Transverse colon (tissue), 4 donors: ENCODE data around the gene RAB43. TPM values are rescaled to one million over a fixed set of nuclear protein-coding genes. Genes with fewer than 3 reads are reported as not detected.
A peak's percentile ranks its signal among the peaks of the same experiment; 100 is the strongest.
"Not testable (repeated sequence)": the region's sequence is repeated elsewhere in the genome, so short reads cannot be mapped to it uniquely, and the experiment has no call there.

ENCODE experiments used
- DNase-seq: peaks from one replicate; pipeline ENCODE4 v3.0.0-alpha.2; 2019
- H3K27ac ChIP-seq, 4 donors: fragments of 200-600 bp; sonication (generic); 2 replicates each; pipeline ENCODE4 v1.5.1; 2016 to 2018; ENCODE audit warnings: inconsistent platforms in 4 of 4
- H3K27me3 ChIP-seq: fragments of 200-600 bp; sonication (generic); 2 replicates; pipeline ENCODE4 v1.5.1; 2017; ENCODE audit warnings: inconsistent platforms
- H3K36me3 ChIP-seq, 4 donors: fragments of 200-600 bp; sonication (generic); 2 replicates each; pipeline ENCODE4 v1.5.1; 2017 to 2019; ENCODE audit warnings: inconsistent platforms in 4 of 4
- H3K4me1 ChIP-seq, 4 donors: fragments of 200-600 bp; sonication (generic); 2 replicates each; pipeline ENCODE4 v1.5.1; 2017 to 2020; ENCODE audit warnings: inconsistent platforms in 4 of 4
- H3K4me3 ChIP-seq, 4 donors: fragments of 200-600 bp; sonication (generic); 1 replicate in 1 of 4; 2 replicates in 3 of 4; pipeline versions ENCODE4 v1.5.1 to v1.6.1; 2017 to 2019; ENCODE audit warnings: inconsistent platforms in 4 of 4
- H3K9me3 ChIP-seq, 2 donors: fragments of 200-600 bp; sonication (generic); 2 replicates each; pipeline ENCODE4 v1.5.1; 2017 to 2019; ENCODE audit warnings: inconsistent platforms in 2 of 2
- EP300 ChIP-seq: sonication (generic); formaldehyde crosslinking; IDR thresholded peaks from one replicate; pipeline ENCODE4 v1.6.1; 2017; ENCODE audit warnings: antibody characterized with exemption, low read depth
- POLR2A ChIP-seq: fragments of 450-650 bp; IDR thresholded peaks from one replicate; pipeline ENCODE4 v1.6.1; 2016; ENCODE audit warnings: antibody characterized with exemption, mild to moderate bottlenecking, moderate library complexity
- POLR2AphosphoS5 ChIP-seq, 3 donors: sonication (generic); formaldehyde crosslinking; IDR thresholded peaks; one replicate each; pipeline ENCODE4 v1.6.1; 2016; ENCODE audit warnings: antibody characterized with exemption in 3 of 3
- WGBS, 2 donors: methylation state at CpG; one replicate each; pipeline ENCODE4 v1.1.5; 2018; ENCODE audit warnings: low coverage in 1 of 2; 5-methylcytosine and 5-hydroxymethylcytosine counted together
- in situ Hi-C, 4 donors: fragments of 200-750 bp; cut with MboI; loops; one replicate each; pipeline versions ENCODE4 v1.15.0 to v1.15.1; 2017; ENCODE audit warnings: low sequenced_read_pairs in 3 of 4, low pct_ligation_motif_present in 1 of 4, low pct_unique_long_range_greater_than_20kb in 1 of 4
- intact Hi-C: fragments of 100-400 bp; cut with DNase I; formaldehyde crosslinking; loops from one replicate; pipeline ENCODE4 v1.15.1; 2023; ENCODE audit warnings: low total_unique reads
- total RNA-seq, 4 donors: library from RNA; depleted of rRNA; stranded (reverse); fragments of >200 nt; gene quantifications; one replicate each; pipeline ENCODE4 v1.1.0, GENCODE V29; 2016
- TF ChIP-seq, protein P1 (sequence below), 5 experiments: fragments of 200-600 bp in 3 of 5; fragments of 450-650 bp in 2 of 5; sonication (generic) in 3 of 5; IDR thresholded peaks; 1 replicate in 2 of 5; 2 replicates in 3 of 5; pipeline ENCODE4 v1.5.1; 2016 to 2017; ENCODE audit warnings: antibody characterized with exemption in 5 of 5, inconsistent platforms in 3 of 5, mild to moderate bottlenecking in 2 of 5, moderate library complexity in 1 of 5

Gene RAB43
- total RNA-seq, 4 donors from 2014 or later, result 23.1 to 40.4 (median 31.3) TPM

DNA sequence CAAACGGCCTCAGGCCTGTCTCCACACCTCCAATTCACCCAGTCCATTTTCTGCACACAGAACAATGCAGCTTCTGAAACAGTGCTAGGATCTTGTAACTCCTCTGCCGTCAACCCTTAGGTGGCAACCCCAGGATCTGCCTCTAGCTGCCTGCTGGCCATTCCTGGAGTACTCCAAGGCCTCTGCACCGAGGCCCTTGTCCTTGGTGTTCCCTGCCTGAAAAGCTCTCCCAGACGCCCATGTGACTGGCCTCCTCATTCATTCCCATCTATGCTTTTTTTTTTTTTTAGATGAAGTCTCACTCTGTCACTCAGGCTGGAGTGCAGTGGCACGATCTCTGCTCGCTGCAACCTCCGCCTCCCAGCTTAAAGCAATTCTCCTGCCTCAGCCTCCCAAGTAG, 18.3 kb downstream of the RAB43 start:
- TF ChIP-seq POLR2A (no peak), POLR2AphosphoS5 (IDR thresholded peaks at IDR 0.05) (no peak), EP300 (no peak)
- TF ChIP-seq, protein P1, sequence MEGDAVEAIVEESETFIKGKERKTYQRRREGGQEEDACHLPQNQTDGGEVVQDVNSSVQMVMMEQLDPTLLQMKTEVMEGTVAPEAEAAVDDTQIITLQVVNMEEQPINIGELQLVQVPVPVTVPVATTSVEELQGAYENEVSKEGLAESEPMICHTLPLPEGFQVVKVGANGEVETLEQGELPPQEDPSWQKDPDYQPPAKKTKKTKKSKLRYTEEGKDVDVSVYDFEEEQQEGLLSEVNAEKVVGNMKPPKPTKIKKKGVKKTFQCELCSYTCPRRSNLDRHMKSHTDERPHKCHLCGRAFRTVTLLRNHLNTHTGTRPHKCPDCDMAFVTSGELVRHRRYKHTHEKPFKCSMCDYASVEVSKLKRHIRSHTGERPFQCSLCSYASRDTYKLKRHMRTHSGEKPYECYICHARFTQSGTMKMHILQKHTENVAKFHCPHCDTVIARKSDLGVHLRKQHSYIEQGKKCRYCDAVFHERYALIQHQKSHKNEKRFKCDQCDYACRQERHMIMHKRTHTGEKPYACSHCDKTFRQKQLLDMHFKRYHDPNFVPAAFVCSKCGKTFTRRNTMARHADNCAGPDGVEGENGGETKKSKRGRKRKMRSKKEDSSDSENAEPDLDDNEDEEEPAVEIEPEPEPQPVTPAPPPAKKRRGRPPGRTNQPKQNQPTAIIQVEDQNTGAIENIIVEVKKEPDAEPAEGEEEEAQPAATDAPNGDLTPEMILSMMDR (IDR thresholded peaks at IDR 0.05), result no peak
- no peaks in the 10 kb centered on the region for H3K9me3 ChIP-seq
- no peak for DNase-seq
- no peaks in the 10 kb centered on the region for H3K4me1 ChIP-seq
- H3K36me3 ChIP-seq, result no peaks in the 10 kb centered on the region
- intact Hi-C loops, result no loop called here
- H3K27ac ChIP-seq, result no peak overlapping the region
- in situ Hi-C loops, result no loop called here
- no peak overlapping the region for H3K4me3 ChIP-seq
- 82 to 84% methylated on average over 2 to 7 of the region's 7 CpGs for WGBS, 2 donors
- no peaks in the 10 kb centered on the region for H3K27me3 ChIP-seq

DNA sequence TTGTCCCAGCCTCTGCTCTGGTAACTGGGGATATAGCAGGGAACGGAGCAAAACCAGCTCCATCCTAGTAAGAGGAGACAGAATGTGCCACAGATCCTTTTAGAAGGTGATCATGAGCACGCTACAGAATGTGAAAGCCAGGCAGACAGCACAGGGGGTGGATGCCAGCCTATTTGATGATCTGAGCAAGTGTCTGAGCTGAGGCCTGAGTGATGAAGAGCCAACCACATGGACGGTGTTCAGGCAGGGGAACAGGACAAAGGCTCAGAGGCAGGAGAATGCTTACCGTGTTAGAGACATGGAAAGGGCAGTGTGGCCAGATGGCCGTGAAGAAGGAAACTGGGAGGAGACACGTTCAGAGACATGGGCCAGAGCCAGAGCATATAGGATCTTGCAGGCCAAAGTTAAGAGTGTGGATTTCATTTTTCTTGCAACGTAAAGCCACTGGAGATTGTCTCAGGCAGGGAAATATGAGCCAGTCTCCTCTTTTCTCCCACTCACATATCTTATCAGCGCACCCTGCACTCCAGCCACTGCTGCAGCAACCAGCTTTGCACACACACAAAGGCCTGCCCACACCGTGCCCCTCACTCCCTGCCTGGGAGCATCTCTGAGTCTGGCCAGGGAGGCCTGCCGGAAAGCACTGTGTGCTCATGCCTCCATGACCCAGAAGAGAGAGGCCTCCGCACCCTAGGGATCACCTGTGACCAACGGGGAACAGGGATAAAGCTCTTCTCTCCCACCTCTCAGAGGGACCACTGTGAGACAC, 20.1 kb downstream of the RAB43 start:
- intact Hi-C loops (no loop called here), in situ Hi-C loops (no loop called here)
- H3K27ac ChIP-seq, result no peak overlapping the region
- TF ChIP-seq POLR2AphosphoS5 (IDR thresholded peaks at IDR 0.05) (no peak), EP300 (no peak), POLR2A (no peak)
- TF ChIP-seq, protein P1 (IDR thresholded peaks at IDR 0.05), result no peak
- H3K9me3 ChIP-seq, result no peaks in the 10 kb centered on the region
- WGBS, 2 donors, result 81 to 89% methylated on average over 4 to 12 of the region's 12 CpGs
- no peaks in the 10 kb centered on the region for H3K4me1 ChIP-seq
- no peaks in the 10 kb centered on the region for H3K27me3 ChIP-seq
- no peak overlapping the region for H3K4me3 ChIP-seq
- H3K36me3 ChIP-seq, result no peaks in the 10 kb centered on the region
- DNase-seq, result no peak

DNA sequence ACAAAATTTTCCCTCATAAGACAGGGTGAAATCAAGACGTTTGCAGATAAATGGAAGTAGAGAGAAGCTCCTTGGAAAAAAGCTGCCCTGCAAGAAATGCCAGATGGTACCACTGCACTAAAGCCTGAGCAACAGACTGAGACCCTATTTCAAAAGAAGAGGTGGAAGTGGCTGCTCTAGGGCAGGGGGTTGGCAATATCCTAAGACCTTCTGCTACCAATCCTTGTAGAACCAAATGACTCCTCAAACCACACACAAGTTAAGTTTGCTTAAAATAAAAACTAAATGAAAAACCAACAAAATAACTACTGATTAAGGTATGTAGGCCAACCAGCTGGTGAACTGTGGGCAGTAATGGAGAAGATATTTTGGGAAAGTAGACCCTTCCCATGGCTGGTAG, 21.3 kb downstream of the RAB43 start:
- Histone ChIP-seq H3K36me3 (no peaks in the 10 kb centered on the region), H3K4me3 (no peak overlapping the region), H3K27ac (no peak overlapping the region), H3K4me1 (no peaks in the 10 kb centered on the region), H3K9me3 (no peaks in the 10 kb centered on the region), H3K27me3 (no peaks in the 10 kb centered on the region)
- 74 to 100% methylated on average over 1 of the region's 1 CpG for WGBS, 2 donors
- intact Hi-C loops, result no loop called here
- no peak for DNase-seq
- TF ChIP-seq, protein P1 (IDR thresholded peaks at IDR 0.05), result no peak
- TF ChIP-seq POLR2AphosphoS5 (IDR thresholded peaks at IDR 0.05) (no peak), POLR2A (no peak), EP300 (no peak)
- in situ Hi-C loops, result no loop called here

DNA sequence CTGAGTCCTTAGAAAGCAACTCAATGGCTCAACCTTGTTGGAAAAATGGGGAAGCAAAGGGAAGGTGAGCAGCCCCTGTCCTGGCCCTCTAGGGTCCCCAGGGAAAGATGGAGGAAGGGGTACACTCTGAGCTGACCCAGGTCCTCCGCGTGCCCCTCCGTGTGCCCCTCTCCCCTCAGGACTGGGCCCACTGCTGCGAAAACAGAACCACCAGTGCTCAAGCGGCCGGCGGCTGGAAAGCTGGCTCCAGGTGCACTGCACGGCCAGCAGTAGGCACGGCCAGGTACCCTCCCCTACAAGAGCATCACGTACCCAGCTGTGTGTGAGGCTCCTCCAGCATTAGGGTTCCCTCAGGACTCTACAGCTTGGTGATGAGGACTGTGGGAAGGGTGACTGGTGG, 26.3 kb downstream of the RAB43 start:
- Histone ChIP-seq H3K4me1 (no peaks in the 10 kb centered on the region), H3K27me3 (no peaks in the 10 kb centered on the region), H3K4me3 (no peak overlapping the region), H3K9me3 (no peaks in the 10 kb centered on the region), H3K27ac (no peak overlapping the region), H3K36me3 (peaks cover 0 to 21% (median 7%) of the 10 kb centered on the region in 4 donors)
- no peak for TF ChIP-seq POLR2A
- TF ChIP-seq, protein P1 (IDR thresholded peaks at IDR 0.05), result no peak
- TF ChIP-seq POLR2AphosphoS5 (IDR thresholded peaks at IDR 0.05), result no peak
- no peak for TF ChIP-seq EP300
- intact Hi-C loops, result no loop called here
- in situ Hi-C loops, result no loop called here
- WGBS, 2 donors, result 98% methylated on average over 10 of the region's 10 CpGs; no CpG with 5 or more reads in 1 of the 2 donors
- DNase-seq, result no peak

DNA sequence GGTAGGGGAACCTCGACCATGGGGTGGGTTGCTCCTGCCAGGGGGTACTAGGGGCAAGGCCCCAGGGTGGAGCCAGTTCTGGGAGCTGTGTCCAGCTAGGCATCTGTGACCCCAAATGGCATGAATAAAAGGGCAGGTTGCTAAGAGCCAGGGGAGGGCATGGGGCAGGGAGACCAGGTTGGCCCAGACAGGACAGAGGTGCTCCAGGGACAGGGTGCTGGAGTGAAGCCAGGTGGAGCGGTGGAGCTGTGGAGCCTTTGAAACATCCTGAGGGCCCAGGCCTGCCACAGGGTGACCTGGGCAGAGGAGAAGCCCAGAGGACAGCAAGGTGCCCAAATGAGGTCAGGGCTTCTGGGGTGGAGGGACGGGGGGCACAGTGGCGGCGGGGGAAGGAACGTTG, 33.3 kb downstream of the RAB43 start:
- H3K36me3 ChIP-seq, result peaks cover 0 to 19% (median 3%) of the 10 kb centered on the region in 4 donors
- H3K9me3 ChIP-seq, H3K27ac ChIP-seq, DNase-seq, H3K4me1 ChIP-seq, in situ Hi-C loops, H3K4me3 ChIP-seq, H3K27me3 ChIP-seq, intact Hi-C loops: not testable (repeated sequence)
- WGBS, 2 donors, result no CpG with 5 or more reads among the region's 6 CpGs

DNA sequence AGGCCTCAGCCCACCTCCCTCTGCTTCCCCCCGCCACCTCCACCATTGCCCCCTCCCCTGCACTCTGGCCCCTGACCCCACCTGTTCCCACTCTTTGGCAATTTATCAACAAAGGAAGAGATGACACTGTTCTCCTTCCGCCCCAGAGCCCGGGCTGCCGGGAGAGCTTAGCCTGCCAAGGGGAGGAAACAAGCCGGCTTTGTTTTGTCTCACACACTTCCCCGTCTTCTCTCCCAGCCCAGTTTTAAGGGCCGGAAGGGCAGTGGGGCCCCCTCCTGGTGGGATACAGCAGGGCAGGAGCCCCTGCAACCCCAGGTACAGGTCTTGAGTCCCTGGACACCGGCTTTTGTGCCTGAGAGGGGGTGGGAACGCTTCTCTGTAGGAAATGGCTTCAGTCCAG, 33.7 kb downstream of the RAB43 start:
- H3K27ac ChIP-seq, H3K9me3 ChIP-seq, H3K4me3 ChIP-seq, intact Hi-C loops, in situ Hi-C loops, H3K27me3 ChIP-seq, H3K4me1 ChIP-seq: not testable (repeated sequence)
- peaks cover 0 to 15% (median under 1%) of the 10 kb centered on the region in 4 donors for H3K36me3 ChIP-seq
- no CpG with 5 or more reads among the region's 9 CpGs for WGBS, 2 donors
- DNase-seq, result peak; percentile 54
